GM19395 (cell line): ENCODE data around the gene AFDN.

Experiments
- ATAC-seq: cut with Tn5 transposase; IDR thresholded peaks from one replicate; pipeline ENCODE4 v1.9.1; 2021; ENCODE audit warnings: mild to moderate bottlenecking, moderate library complexity; ENCODE audit not compliant: unreplicated experiment

The AFDN gene

GRCh38 chr6:167860550-167861226, 34.0 kb downstream of the AFDN start:
- ATAC-seq, result no peak

DNA sequence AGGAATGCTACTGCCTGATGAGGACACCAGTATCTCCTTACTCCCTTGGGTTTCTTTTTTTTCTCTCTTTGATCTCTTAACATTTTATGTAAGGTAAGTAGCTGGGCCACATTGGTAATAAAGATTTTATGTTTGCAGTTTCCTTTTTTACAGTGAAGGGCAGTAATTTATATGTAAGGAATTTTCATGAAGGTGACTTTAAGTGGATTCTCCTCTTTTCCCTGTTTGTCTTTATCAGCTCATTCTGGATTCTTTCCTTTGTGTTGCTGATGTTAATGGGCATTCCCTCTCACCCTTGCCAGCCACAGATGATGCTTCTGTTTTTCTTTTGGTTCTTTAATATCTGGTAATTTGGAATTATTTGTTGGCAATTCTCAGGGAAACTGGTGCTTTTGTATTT, 34.7 kb downstream of the AFDN start:
- ATAC-seq, result no peak

GRCh38 chr6:167863897-167864296, 37.2 kb downstream of the AFDN start:
- no peak for ATAC-seq

GRCh38 chr6:167866642-167867041, 39.9 kb downstream of the AFDN start:
- ATAC-seq, result no peak

DNA sequence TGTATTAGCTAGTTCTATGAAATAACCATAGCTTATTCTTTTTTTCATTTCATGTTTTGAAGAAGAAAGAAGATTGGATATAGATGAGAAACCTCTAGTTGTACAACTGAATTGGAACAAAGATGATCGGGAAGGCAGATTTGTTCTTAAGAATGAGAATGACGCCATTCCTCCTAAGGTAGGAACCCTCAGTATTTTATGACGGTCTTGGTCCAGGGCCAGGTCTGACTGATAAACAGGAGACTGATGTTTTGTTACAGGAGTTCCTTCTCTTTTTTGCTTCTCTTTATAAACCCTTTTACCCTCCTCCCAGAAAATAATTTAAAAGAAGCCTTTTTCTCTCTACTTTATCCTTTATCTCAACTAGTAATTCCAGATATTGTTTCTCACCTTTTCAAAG, 43.6 kb downstream of the AFDN start:
- ATAC-seq, result no peak

- no peak for ATAC-seq
Observed at GRCh38 chr6:167872538-167873210, 46.0 kb downstream of the AFDN start.

DNA sequence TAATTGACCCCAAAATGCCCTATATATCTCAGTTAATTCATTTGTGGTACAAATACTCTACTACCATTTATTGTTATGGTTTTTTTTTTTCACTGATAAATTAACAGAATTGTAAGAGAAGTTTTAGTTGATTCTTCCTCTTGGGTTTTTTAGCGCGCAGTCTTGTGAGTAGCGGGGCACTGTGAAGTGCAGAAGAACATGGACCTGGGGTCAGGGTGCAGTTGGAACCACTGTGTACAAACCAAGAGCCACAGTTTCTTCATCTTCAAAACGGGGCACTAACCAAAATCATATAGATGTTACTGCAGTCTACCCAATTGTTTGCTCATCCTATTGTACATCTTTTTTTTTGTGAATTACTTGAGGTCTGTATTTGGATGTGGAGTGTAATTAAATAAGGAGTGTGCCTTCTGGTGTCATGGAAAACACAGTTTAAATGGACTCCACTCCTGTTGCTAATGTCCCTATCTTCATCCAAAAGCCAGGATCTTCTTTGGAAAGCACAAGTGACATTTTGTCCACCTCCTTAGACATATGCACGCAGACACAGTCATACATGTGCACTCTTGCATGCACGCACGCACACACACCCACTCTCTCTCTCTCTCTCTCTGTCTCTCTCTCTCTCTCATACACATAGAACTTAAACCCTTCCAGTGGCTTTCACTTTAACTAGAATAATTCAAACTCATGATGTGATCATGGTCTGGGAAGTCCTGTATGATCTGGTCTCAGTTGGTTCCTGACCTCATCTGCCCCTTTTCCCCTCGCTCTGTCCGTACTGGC, 51.5 kb downstream of the AFDN start:
- no peak for ATAC-seq

DNA sequence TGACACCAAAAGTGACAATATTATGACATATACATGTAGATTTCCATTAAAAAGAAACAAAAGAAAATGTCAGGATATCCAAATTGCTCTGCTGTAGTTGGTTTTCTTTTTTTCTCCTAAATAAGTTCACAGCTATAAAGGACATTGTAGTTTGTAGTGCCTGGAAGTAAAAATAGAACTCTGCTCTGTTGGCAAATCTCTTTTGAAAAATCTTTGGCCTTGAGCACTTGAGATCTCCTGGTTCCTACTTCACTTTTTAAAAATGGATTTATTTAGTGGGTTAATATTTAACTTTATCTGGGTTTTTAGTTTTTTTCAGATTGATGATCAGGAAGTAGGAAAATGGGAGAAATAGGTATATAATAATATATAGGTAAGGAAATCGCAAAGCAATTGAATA, 52.9 kb downstream of the AFDN start:
- no peak for ATAC-seq

- ATAC-seq, result no peak
Observed at GRCh38 chr6:167881327-167881726, 54.6 kb downstream of the AFDN start.

DNA sequence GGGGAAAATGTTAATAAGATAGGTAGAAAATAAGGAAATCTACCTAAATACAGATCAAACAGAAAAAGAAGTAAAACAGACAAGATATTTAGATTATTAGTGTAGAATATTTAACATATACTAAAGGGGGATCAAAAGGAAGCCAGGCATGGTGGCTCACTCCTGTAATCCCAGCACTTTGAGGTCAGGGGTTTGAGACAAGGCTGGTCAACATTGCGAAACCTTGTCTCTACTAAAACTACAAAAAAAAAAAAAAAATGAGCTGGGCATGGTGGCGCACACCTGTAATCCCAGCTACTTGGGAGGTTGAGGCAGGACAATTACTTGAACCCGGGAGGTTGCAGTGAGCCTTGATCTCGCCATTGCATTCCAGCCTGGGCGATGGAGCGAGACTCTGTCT, 55.5 kb downstream of the AFDN start:
- ATAC-seq, result no peak

DNA sequence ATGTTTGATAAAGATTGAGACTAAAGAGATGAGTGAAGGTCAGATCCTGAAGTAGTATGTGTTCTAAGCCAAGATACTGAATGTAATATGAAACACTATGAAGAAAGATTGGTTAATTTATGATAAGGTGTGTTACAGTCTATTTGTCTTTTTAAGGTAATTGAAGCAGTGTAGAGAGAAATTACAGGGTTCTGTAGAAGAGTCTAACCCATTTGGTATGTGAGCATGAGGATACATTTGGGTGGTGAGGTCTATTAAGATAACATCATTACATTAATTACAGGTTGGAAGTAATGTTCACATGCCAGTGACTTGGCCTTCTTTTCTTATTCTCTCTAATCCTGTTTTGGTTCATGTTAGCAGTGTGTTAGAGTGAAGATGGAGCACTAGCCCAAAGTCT, 61.4 kb downstream of the AFDN start:
- no peak for ATAC-seq

- ATAC-seq, result peak; percentile 90
Observed at GRCh38 chr6:167892835-167893815, 66.4 kb downstream of the AFDN start.

GRCh38 chr6:167894965-167895364, 68.3 kb downstream of the AFDN start:
- ATAC-seq, result no peak

GRCh38 chr6:167896648-167897047, 69.9 kb downstream of the AFDN start:
- ATAC-seq, result no peak

GRCh38 chr6:167898673-167899311, 72.1 kb downstream of the AFDN start:
- no peak for ATAC-seq

DNA sequence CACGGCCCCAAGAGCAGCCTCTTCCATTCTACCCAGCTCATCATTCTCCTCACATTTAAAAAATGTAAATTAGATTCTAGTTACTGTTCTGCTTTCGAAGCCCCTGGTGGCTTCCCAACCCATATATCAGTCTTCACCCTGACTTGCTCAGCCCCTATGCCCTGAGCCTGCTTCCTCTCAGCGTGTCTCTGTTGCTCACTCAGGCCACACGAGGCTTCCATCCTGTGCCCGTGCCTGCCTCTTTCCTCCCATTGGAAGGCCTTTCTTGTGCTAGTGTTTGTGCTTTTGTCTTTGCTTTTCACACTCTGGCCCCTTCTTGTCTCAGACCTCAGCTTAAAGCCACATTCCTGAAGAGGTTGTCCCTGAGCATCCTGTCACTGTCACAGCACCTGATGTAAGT, 78.1 kb downstream of the AFDN start:
- no peak for ATAC-seq

DNA sequence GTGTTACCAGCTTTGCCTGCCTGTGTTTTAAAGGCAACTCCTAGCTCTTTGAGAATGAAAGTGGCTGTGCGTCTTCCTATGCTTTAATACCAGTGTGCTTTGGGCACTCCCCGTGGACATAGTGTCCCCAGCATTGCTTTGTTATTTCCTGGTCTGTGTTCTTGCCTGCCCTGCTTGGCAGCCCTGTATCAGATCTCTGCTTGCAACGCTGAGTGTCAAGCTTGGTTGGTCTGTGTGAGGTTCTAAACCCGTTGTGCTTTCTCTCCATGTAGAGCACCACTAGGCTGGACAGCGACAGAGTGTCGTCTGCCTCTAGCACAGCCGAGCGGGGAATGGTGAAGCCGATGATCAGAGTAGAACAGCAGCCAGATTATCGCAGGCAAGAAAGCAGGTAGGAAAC, 80.2 kb downstream of the AFDN start:
- ATAC-seq, result no peak

DNA sequence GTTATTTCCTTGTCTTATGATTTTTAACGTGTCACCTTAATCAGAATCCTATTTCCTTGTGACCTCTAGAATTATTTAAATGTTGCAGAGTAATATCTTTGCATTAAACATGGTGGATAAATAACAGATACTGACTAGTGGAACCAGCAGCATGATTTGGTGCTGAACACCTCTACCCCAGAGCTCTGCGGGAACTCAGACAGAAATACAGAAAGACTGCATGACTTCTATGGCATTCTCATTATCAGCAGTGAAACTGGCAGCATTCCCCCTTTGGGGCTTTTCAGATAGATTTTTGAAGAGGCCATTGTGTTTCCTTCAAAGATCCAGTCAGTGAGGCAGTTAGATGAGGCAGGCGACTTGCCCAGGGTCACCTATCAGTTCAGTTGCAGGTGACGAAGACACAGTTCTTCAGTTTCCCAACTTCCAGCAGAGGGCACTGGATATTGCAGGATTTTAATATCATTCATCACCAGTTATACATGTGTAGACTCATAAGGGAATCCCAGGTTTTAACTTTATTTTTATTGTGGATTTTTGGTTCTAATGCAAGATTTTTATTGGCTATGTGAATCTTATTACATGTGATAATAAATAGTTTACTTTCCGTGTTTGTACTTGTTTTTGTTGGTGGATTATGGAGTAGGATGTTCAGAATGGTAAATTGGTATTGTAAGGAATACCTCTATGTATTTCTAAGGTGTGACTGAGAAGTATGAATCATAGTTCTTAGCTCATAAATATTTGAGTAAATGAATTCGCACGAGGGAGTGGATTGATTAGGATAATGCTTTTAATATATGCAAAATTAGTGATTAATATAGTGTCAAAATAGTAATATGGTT, 81.3 kb downstream of the AFDN start:
- ATAC-seq, result no peak

DNA sequence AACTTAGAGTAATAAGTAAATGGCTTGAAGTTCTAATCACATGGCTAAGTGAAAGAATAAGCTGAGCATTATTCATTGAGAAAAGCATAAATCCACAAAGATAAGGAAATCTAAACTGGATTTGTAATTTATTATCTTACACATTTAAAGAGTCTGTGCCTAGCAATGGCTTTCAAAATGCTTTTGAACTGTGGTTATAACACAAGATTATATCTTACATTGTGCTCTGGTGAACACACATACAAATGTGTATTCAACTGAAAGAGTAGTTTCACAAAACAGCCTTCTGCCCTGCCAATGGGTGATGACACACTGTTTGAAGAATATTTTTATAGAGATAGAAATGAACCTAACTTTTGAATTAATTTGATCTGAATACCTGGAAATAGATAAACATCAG, 83.3 kb downstream of the AFDN start:
- no peak for ATAC-seq
